Prostate gland (tissue), 2 donors: Measurements from ENCODE around the gene APOD. TPM values are rescaled to one million over a fixed set of nuclear protein-coding genes. Genes with fewer than 3 reads are reported as not detected.
"Not testable (repeated sequence)": the region's sequence is repeated elsewhere in the genome, so short reads cannot be mapped to it uniquely, and the experiment has no call there.

ENCODE experiments used
- DNase-seq: peaks from one replicate; pipeline ENCODE4 v3.0.0-alpha.2; 2019; ENCODE audit warnings: low spot score
- H3K27ac ChIP-seq, 2 donors: fragments of 200-600 bp; sonication (generic); 2 replicates each; pipeline ENCODE4 v1.5.1; 2017 to 2019
- H3K27me3 ChIP-seq: fragments of 200-600 bp; sonication (generic); replicated peaks from 2 replicates; pipeline ENCODE4 v1.5.1; 2019; ENCODE audit not compliant: insufficient read depth
- H3K36me3 ChIP-seq, 2 donors: fragments of 200-600 bp; sonication (generic); 1 replicate in 1 of 2; 2 replicates in 1 of 2; pipeline versions ENCODE4 v1.5.1 to v1.8.1; 2017 to 2019
- H3K4me1 ChIP-seq: fragments of 200-600 bp; sonication (generic); replicated peaks from 2 replicates; pipeline ENCODE4 v1.5.1; 2019
- H3K4me3 ChIP-seq, 2 donors: fragments of 200-600 bp; sonication (generic); 2 replicates each; pipeline ENCODE4 v1.5.1; 2017 to 2019
- H3K9me3 ChIP-seq: fragments of 200-600 bp; sonication (generic); 2 replicates; pipeline ENCODE4 v1.5.1; 2017
- CTCF ChIP-seq, 4 experiments: fragments of 200-600 bp in 2 of 4; fragments of 450-650 bp in 2 of 4; sonication (generic) in 2 of 4; IDR thresholded peaks; 1 replicate in 3 of 4; 2 replicates in 1 of 4; pipeline ENCODE4 v1.5.1; 2016 to 2019; ENCODE audit warnings: antibody characterized with exemption in 4 of 4, mild to moderate bottlenecking in 2 of 4, moderate library complexity in 2 of 4
- POLR2A ChIP-seq: fragments of 450-650 bp; IDR thresholded peaks from one replicate; pipeline ENCODE4 v1.6.1; 2016; ENCODE audit warnings: antibody characterized with exemption, mild to moderate bottlenecking
- POLR2AphosphoS5 ChIP-seq: sonication (generic); formaldehyde crosslinking; IDR thresholded peaks from one replicate; pipeline ENCODE4 v1.6.1; 2017; ENCODE audit warnings: antibody characterized with exemption
- WGBS: methylation state at CpG from one replicate; pipeline ENCODE4 v1.1.5; 2018; 5-methylcytosine and 5-hydroxymethylcytosine counted together
- intact Hi-C: fragments of 100-400 bp; cut with DNase I; formaldehyde crosslinking; loops from one replicate; pipeline ENCODE4 v1.14.2; 2022
- total RNA-seq, 2 donors: library from RNA; depleted of rRNA; stranded (reverse); fragments of >200 nt; gene quantifications; one replicate each; pipeline ENCODE4 v1.1.0, GENCODE V29; 2016

APOD gene
- total RNA-seq, 2 donors from 2014 or later = 52.4 to 121 TPM

- H3K36me3 ChIP-seq = no peaks in the 10 kb centered on the region
Observed at GRCh38 chr3:195609229-195609628, 25.5 kb upstream of the APOD start.

GRCh38 chr3:195601785-195602184 is 18.0 kb upstream of the APOD start:
- intact Hi-C loops, H3K4me1 ChIP-seq, H3K9me3 ChIP-seq, H3K27ac ChIP-seq, H3K36me3 ChIP-seq, H3K4me3 ChIP-seq, H3K27me3 ChIP-seq, DNase-seq: not testable (repeated sequence)
- 90% methylated on average over 2 of the region's 2 CpGs for WGBS

More at GRCh38 chr3:195609229-195609628, 25.5 kb upstream of the APOD start:
- no peaks in the 10 kb centered on the region for H3K9me3 ChIP-seq
- intact Hi-C loops = no loop called here
- H3K27me3 ChIP-seq = no peaks in the 10 kb centered on the region
- DNase-seq = no peak
- TF ChIP-seq POLR2AphosphoS5 (no peak), POLR2A (no peak), CTCF (IDR thresholded peaks at IDR 0.05) (no peak)
- no peak overlapping the region for H3K4me3 ChIP-seq
- no peaks in the 10 kb centered on the region for H3K4me1 ChIP-seq
- no peak overlapping the region for H3K27ac ChIP-seq
- WGBS = 96% methylated on average over 3 of the region's 3 CpGs

GRCh38 chr3:195601382-195601781 is 17.6 kb upstream of the APOD start:
- Histone ChIP-seq H3K9me3 (no peaks in the 10 kb centered on the region), H3K4me1 (no peaks in the 10 kb centered on the region), H3K27me3 (no peaks in the 10 kb centered on the region), H3K27ac (no peak overlapping the region), H3K4me3 (no peak overlapping the region), H3K36me3 (no peaks in the 10 kb centered on the region)
- TF ChIP-seq POLR2A = no peak
- no peak for TF ChIP-seq CTCF (IDR thresholded peaks at IDR 0.05)
- no peak for TF ChIP-seq POLR2AphosphoS5
- intact Hi-C loops = no loop called here
- no peak for DNase-seq
- WGBS = 96% methylated on average over 2 of the region's 2 CpGs

GRCh38 chr3:195599926-195600325 is 16.2 kb upstream of the APOD start:
- H3K4me3 ChIP-seq, intact Hi-C loops, H3K27ac ChIP-seq, H3K36me3 ChIP-seq, H3K27me3 ChIP-seq, DNase-seq, H3K4me1 ChIP-seq, H3K9me3 ChIP-seq: not testable (repeated sequence)
- 86% methylated on average over 19 of the region's 23 CpGs for whole genome bisulfite sequencing

- WGBS = 95% methylated on average over 5 of the region's 24 CpGs
- DNase-seq, H3K36me3 ChIP-seq, H3K4me3 ChIP-seq, H3K27me3 ChIP-seq, H3K9me3 ChIP-seq, intact Hi-C loops, H3K27ac ChIP-seq, H3K4me1 ChIP-seq: not testable (repeated sequence)
Observed at GRCh38 chr3:195599516-195599915, 15.8 kb upstream of the APOD start.

- Histone ChIP-seq H3K27me3 (no peaks in the 10 kb centered on the region), H3K27ac (no peak overlapping the region), H3K4me3 (no peak overlapping the region), H3K4me1 (no peaks in the 10 kb centered on the region), H3K9me3 (no peaks in the 10 kb centered on the region), H3K36me3 (no peaks in the 10 kb centered on the region)
- 56% methylated on average over 6 of the region's 6 CpGs for WGBS
- intact Hi-C loops = no loop called here
- no peak for DNase-seq
- no peak for TF ChIP-seq CTCF (IDR thresholded peaks at IDR 0.05)
- TF ChIP-seq POLR2AphosphoS5 = no peak
- no peak for TF ChIP-seq POLR2A
Observed at GRCh38 chr3:195597848-195598247, 14.1 kb upstream of the APOD start.
